ENCODE results near the gene IGFALS.

DNA sequence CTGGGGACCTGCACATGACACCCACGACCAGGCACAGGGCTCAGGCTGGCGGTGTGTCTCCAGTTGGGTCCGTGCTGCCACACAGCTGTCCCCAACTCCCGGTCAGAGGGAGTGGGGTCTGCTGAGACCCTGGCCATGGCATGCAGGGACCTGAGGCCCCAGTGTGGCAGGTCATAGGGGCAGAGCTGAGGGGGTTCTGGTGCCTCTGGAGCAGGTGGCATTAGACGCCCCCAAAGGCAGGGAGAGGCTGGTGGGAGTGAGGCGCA lies 6.5 kb downstream of the IGFALS start:
- TF ChIP-seq, protein P1, sequence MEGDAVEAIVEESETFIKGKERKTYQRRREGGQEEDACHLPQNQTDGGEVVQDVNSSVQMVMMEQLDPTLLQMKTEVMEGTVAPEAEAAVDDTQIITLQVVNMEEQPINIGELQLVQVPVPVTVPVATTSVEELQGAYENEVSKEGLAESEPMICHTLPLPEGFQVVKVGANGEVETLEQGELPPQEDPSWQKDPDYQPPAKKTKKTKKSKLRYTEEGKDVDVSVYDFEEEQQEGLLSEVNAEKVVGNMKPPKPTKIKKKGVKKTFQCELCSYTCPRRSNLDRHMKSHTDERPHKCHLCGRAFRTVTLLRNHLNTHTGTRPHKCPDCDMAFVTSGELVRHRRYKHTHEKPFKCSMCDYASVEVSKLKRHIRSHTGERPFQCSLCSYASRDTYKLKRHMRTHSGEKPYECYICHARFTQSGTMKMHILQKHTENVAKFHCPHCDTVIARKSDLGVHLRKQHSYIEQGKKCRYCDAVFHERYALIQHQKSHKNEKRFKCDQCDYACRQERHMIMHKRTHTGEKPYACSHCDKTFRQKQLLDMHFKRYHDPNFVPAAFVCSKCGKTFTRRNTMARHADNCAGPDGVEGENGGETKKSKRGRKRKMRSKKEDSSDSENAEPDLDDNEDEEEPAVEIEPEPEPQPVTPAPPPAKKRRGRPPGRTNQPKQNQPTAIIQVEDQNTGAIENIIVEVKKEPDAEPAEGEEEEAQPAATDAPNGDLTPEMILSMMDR (IDR thresholded peaks at IDR 0.05; ENCODE audit: low read length), result no peak
- no peak for TF ChIP-seq EZH2 (optimal IDR thresholded peaks at IDR 0.05; ENCODE audit: low read depth, low read length)
- no peak for TF ChIP-seq EZH2phosphoT487 (IDR thresholded peaks at IDR 0.05; ENCODE audit: low read length)

All from MM.1S (cell line).